AG04449 (cell line): ENCODE data around the gene PIK3C2B.

Source experiments
- CTCF ChIA-PET: fragments of 350-600 bp; formaldehyde crosslinking; extraction: SDS; loops from one replicate; lab custom pipeline; 2021; ENCODE audit warnings: antibody characterized with exemption; lab: Yijun Ruan, JAX
- POLR2A ChIA-PET: fragments of 400-600, 350-600 bp; formaldehyde crosslinking; extraction: SDS; loops from one replicate; lab custom pipeline; 2020; ENCODE audit warnings: antibody characterized with exemption, inconsistent platforms; lab: Yijun Ruan, JAX
- DNase-seq: peaks from one replicate; pipeline ENCODE4 v3.0.0-alpha.2; 2010; ENCODE audit warnings: low read depth, low spot score
- H3K4me3 ChIP-seq: 2 replicates; pipeline ENCODE4 v1.5.1; 2011; ENCODE audit warnings: low read depth, mild to moderate bottlenecking, control low read depth, low read length
- CTCF ChIP-seq: IDR thresholded peaks from one replicate; pipeline ENCODE4 v1.5.1; 2011; ENCODE audit warnings: mild to moderate bottlenecking, moderate library complexity, low read length, control low read depth, inconsistent platforms; ENCODE audit not compliant: insufficient read depth; ENCODE audit errors: missing control alignments

The PIK3C2B gene

GRCh38 chr1:204478172-204478899 is 16.3 kb downstream of the PIK3C2B start:
- DNase-seq = no peak
- ChIA-PET CTCF (interaction anchor here (0.8 to 6.9 kb wide), 13 partner anchors 8 to 329 kb away, joined by 3 to 56 read pairs (median 5); partner anchors contain the start of gene PIK3C2B), POLR2A (interaction anchor here (1.1 kb wide), 1 partner anchor 15 kb away, joined by 3 read pairs; no protein-coding TSS in a partner anchor)

GRCh38 chr1:204477036-204477740 is 17.4 kb downstream of the PIK3C2B start:
- H3K4me3 ChIP-seq = no peak overlapping the region
- DNase-seq = no peak
- TF ChIP-seq CTCF = no peak
- POLR2A ChIA-PET = no interaction called here
- CTCF ChIA-PET = interaction anchor here (0.8 to 6.9 kb wide), 8 partner anchors 10 to 127 kb away, joined by 3 to 56 read pairs (median 10); no protein-coding TSS in a partner anchor

More at GRCh38 chr1:204478172-204478899, 16.3 kb downstream of the PIK3C2B start:
- H3K4me3 ChIP-seq = no peak overlapping the region
- TF ChIP-seq CTCF = no peak

- CTCF ChIA-PET = interaction anchor here (0.9 to 6.9 kb wide), 7 partner anchors 11 to 46 kb away, joined by 3 to 56 read pairs (median 15); no protein-coding TSS in a partner anchor
- DNase-seq = no peak
- H3K4me3 ChIP-seq = no peak overlapping the region
- POLR2A ChIA-PET = no interaction called here
- no peak for TF ChIP-seq CTCF
These were observed 18.0 kb downstream of the PIK3C2B start for GRCh38 chr1:204476563-204476962.

- no peak for TF ChIP-seq CTCF
- CTCF ChIA-PET = interaction anchor here (0.9 to 6.9 kb wide), 6 partner anchors 10 to 45 kb away, joined by 3 to 56 read pairs (median 5); no protein-coding TSS in a partner anchor
- H3K4me3 ChIP-seq = no peak overlapping the region
- POLR2A ChIA-PET = no interaction called here
- no peak for DNase-seq
These were observed 18.8 kb downstream of the PIK3C2B start for GRCh38 chr1:204475656-204476432.

- H3K4me3 ChIP-seq = no peak overlapping the region
- TF ChIP-seq CTCF = no peak
- POLR2A ChIA-PET = interaction anchor here (0.8 kb wide), 1 partner anchor 24 kb away, joined by 3 read pairs; no protein-coding TSS in a partner anchor
- CTCF ChIA-PET = interaction anchor here (1.6 kb wide), 1 partner anchor 21 kb away, joined by 4 read pairs; the partner anchor contains the start of gene PIK3C2B
- no peak for DNase-seq
These were observed 21.1 kb downstream of the PIK3C2B start for GRCh38 chr1:204473400-204473965.
